Prostate gland (tissue), 2 donors: ENCODE measurements around the gene ZNF32.

Source experiments
- CTCF ChIP-seq, 4 experiments: fragments of 200-600 bp in 2 of 4; fragments of 450-650 bp in 2 of 4; sonication (generic) in 2 of 4; IDR thresholded peaks; 1 replicate in 3 of 4; 2 replicates in 1 of 4; pipeline ENCODE4 v1.5.1; 2016 to 2019; ENCODE audit warnings: antibody characterized with exemption in 4 of 4, mild to moderate bottlenecking in 2 of 4, moderate library complexity in 2 of 4
- POLR2A ChIP-seq: fragments of 450-650 bp; IDR thresholded peaks from one replicate; pipeline ENCODE4 v1.6.1; 2016; ENCODE audit warnings: antibody characterized with exemption, mild to moderate bottlenecking
- POLR2AphosphoS5 ChIP-seq: sonication (generic); formaldehyde crosslinking; IDR thresholded peaks from one replicate; pipeline ENCODE4 v1.6.1; 2017; ENCODE audit warnings: antibody characterized with exemption

- TF ChIP-seq CTCF (IDR thresholded peaks at IDR 0.05) = no peak
- no peak for TF ChIP-seq POLR2AphosphoS5
- TF ChIP-seq POLR2A = no peak
Observed at GRCh38 chr10:43673471-43673870, 24.8 kb upstream of the ZNF32 start.
